Measurements from ENCODE around the gene TNRC6A.

Gene TNRC6A

GRCh38 chr16:24863582-24864437 is 134.4 kb downstream of the TNRC6A start:
- TF ChIP-seq JUND (IDR thresholded peaks at IDR 0.05; ENCODE audit: low read depth) = no peak
- no peak for DNase-seq (ENCODE audit: low read depth in 1 of 2, low spot score in 1 of 2)
- in situ Hi-C loops (cut with HindIII; ENCODE audit: low pct_unique_long_range_greater_than_20kb, low sequenced_read_pairs) = no loop called here

- in situ Hi-C loops (cut with HindIII; ENCODE audit: low pct_unique_long_range_greater_than_20kb, low sequenced_read_pairs) = no loop called here
- no peak for DNase-seq (ENCODE audit: low read depth in 1 of 2, low spot score in 1 of 2)
- TF ChIP-seq JUND (IDR thresholded peaks at IDR 0.05; ENCODE audit: low read depth) = no peak
These were observed 139.6 kb downstream of the TNRC6A start for GRCh38 chr16:24869033-24869432.

- TF ChIP-seq JUND (IDR thresholded peaks at IDR 0.05; ENCODE audit: low read depth) = no peak
- DNase-seq (ENCODE audit: low read depth in 1 of 2, low spot score in 1 of 2) = no peak
- in situ Hi-C loops (cut with HindIII; ENCODE audit: low pct_unique_long_range_greater_than_20kb, low sequenced_read_pairs) = no loop called here
These were observed 142.4 kb downstream of the TNRC6A start for GRCh38 chr16:24871891-24872290.

GRCh38 chr16:24873028-24873427 is 143.6 kb downstream of the TNRC6A start:
- DNase-seq (ENCODE audit: low read depth in 1 of 2, low spot score in 1 of 2) = no peak
- no peak for TF ChIP-seq JUND (IDR thresholded peaks at IDR 0.05; ENCODE audit: low read depth)
- in situ Hi-C loops (cut with HindIII; ENCODE audit: low pct_unique_long_range_greater_than_20kb, low sequenced_read_pairs) = no loop called here

DNA sequence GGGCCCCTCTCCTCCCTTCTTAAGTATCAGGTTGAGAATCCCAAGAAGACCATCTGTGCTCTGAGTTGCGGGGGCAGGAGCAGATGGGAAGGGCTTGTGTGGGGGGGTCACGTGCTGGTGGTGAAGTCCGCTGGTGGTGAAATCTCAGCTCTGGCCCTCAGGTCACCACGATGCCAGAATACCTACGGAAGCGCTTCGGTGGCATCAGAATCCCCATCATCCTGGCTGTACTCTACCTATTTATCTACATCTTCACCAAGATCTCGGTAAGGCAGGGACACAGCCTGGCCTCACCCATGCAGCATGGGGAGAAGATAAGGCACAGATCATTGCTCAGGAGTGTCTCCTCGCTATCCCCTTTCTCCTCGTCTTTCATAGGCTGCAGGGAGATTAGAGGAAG is 146.0 kb downstream of the TNRC6A start:
- no peak for TF ChIP-seq JUND (IDR thresholded peaks at IDR 0.05; ENCODE audit: low read depth)
- in situ Hi-C loops (cut with HindIII; ENCODE audit: low pct_unique_long_range_greater_than_20kb, low sequenced_read_pairs) = no loop called here
- DNase-seq (ENCODE audit: low read depth in 1 of 2, low spot score in 1 of 2) = no peak

Measured in T47D (cell line).